NCI-H146 treated with DMSO at 0.1 percent for 48 hours (cell line): Measurements from ENCODE around the gene SUGP2.

Experiments
- DNase-seq: peaks from one replicate; lab custom pipeline; 2025; ENCODE audit not compliant: unreplicated experiment; lab: John Stamatoyannopoulos, UW

Gene SUGP2

GRCh38 chr19:18993115-18993514, 40.2 kb downstream of the SUGP2 start:
- no peak for DNase-seq

- no peak for DNase-seq
These were observed 40.6 kb downstream of the SUGP2 start for GRCh38 chr19:18992696-18993095.

GRCh38 chr19:18991468-18991867, 41.8 kb downstream of the SUGP2 start:
- no peak for DNase-seq

- DNase-seq, result no peak
These were observed 42.3 kb downstream of the SUGP2 start for GRCh38 chr19:18991006-18991405.

- no peak for DNase-seq
These were observed 43.1 kb downstream of the SUGP2 start for GRCh38 chr19:18990128-18990708.

- DNase-seq, result no peak
These were observed 44.0 kb downstream of the SUGP2 start for GRCh38 chr19:18989316-18989715.

GRCh38 chr19:18987456-18987855, 45.9 kb downstream of the SUGP2 start:
- DNase-seq, result no peak

- DNase-seq, result no peak
These were observed 48.1 kb downstream of the SUGP2 start for GRCh38 chr19:18985257-18985656.

GRCh38 chr19:18984251-18984650, 49.1 kb downstream of the SUGP2 start:
- DNase-seq, result no peak

GRCh38 chr19:18982669-18983068, 50.6 kb downstream of the SUGP2 start:
- DNase-seq, result no peak

- DNase-seq, result no peak
These were observed 52.8 kb downstream of the SUGP2 start for GRCh38 chr19:18980432-18981020.

GRCh38 chr19:18978616-18979015, 54.7 kb downstream of the SUGP2 start:
- DNase-seq, result no peak

- no peak for DNase-seq
These were observed 57.4 kb downstream of the SUGP2 start for GRCh38 chr19:18975869-18976268.

GRCh38 chr19:18975011-18975410, 58.3 kb downstream of the SUGP2 start:
- no peak for DNase-seq

GRCh38 chr19:18972851-18973250, 60.5 kb downstream of the SUGP2 start:
- DNase-seq, result no peak

GRCh38 chr19:18972301-18972811, 61.0 kb downstream of the SUGP2 start:
- no peak for DNase-seq

GRCh38 chr19:18969931-18970659, 63.2 kb downstream of the SUGP2 start:
- DNase-seq, result no peak

GRCh38 chr19:18967358-18968146, 65.8 kb downstream of the SUGP2 start:
- DNase-seq, result no peak

GRCh38 chr19:18966307-18966706, 67.0 kb downstream of the SUGP2 start:
- DNase-seq, result no peak

GRCh38 chr19:18964121-18964520, 69.2 kb downstream of the SUGP2 start:
- DNase-seq, result no peak
